Gastrocnemius medialis (tissue), 4 donors: ENCODE measurements around the gene SLC6A8. TPM values are rescaled to one million over a fixed set of nuclear protein-coding genes. Genes with fewer than 3 reads are reported as not detected.

ENCODE experiments used
- ATAC-seq, 2 donors: fragments of 150-250 bp; one replicate each; pipeline ENCODE4 v1.9.1; 2016
- DNase-seq, 2 donors: peaks; one replicate each; pipeline ENCODE4 v3.0.0-alpha.2; 2019
- H3K27ac ChIP-seq, 4 donors: fragments of 200-600 bp; sonication (generic); 1 replicate in 1 of 4; 2 replicates in 3 of 4; pipeline ENCODE4 v1.5.1; 2016 to 2018; ENCODE audit warnings: mild to moderate bottlenecking in 2 of 4, moderate library complexity in 1 of 4
- H3K27me3 ChIP-seq, 3 donors: fragments of 200-600 bp; sonication (generic) in 2 of 3; 1 replicate in 1 of 3; 2 replicates in 2 of 3; pipeline versions ENCODE4 v1.5.1 to v1.6.0; 2016 to 2019; ENCODE audit warnings: mild to moderate bottlenecking in 1 of 3, moderate library complexity in 1 of 3
- H3K36me3 ChIP-seq, 2 donors: fragments of 200-600 bp; sonication (generic) in 1 of 2; one replicate each; pipeline ENCODE4 v1.5.1; 2017 to 2018
- H3K4me1 ChIP-seq, 2 donors: fragments of 200-600 bp; sonication (generic) in 1 of 2; one replicate each; pipeline ENCODE4 v1.5.1; 2016 to 2017; ENCODE audit warnings: mild to moderate bottlenecking in 2 of 2
- H3K4me3 ChIP-seq, 4 donors: fragments of 200-600 bp; sonication (generic) in 3 of 4; 1 replicate in 1 of 4; 2 replicates in 3 of 4; pipeline ENCODE4 v1.5.1; 2016 to 2019; ENCODE audit warnings: mild to moderate bottlenecking in 2 of 4
- H3K9me3 ChIP-seq, 3 donors: fragments of 200-600 bp; sonication (generic) in 2 of 3; 1 replicate in 1 of 3; 2 replicates in 2 of 3; pipeline ENCODE4 v1.5.1; 2016 to 2019
- CTCF ChIP-seq, 5 experiments: fragments of 450-650 bp in 3 of 5; fragments of 200-600 bp in 2 of 5; sonication (generic) in 2 of 5; IDR thresholded peaks in 4 of 5; conservative IDR thresholded peaks in 1 of 5; 1 replicate in 4 of 5; 2 replicates in 1 of 5; pipeline ENCODE4 v1.5.1; 2016 to 2019; ENCODE audit warnings: antibody characterized with exemption in 5 of 5, mild to moderate bottlenecking in 3 of 5, moderate library complexity in 3 of 5
- POLR2A ChIP-seq, 2 donors: fragments of 450-650 bp; IDR thresholded peaks; one replicate each; pipeline ENCODE4 v1.6.1; 2017; ENCODE audit warnings: antibody characterized with exemption in 2 of 2, mild to moderate bottlenecking in 2 of 2, moderate library complexity in 2 of 2
- in situ Hi-C, 4 donors: fragments of 200-750 bp; cut with MboI; loops; one replicate each; pipeline versions ENCODE4 v1.15.0 to v1.8.0; 2017; ENCODE audit warnings: low sequenced_read_pairs in 4 of 4
- intact Hi-C: fragments of 100-400 bp; cut with DNase I; formaldehyde crosslinking; loops from one replicate; pipeline ENCODE4 v1.15.1; 2023; ENCODE audit warnings: low total_unique reads
- total RNA-seq, 4 donors: library from RNA; depleted of rRNA; stranded (reverse); fragments of >200 nt; gene quantifications; one replicate each; pipeline versions ENCODE4 v1.1.0 to v1.2.3, GENCODE V29; 2016

The SLC6A8 gene
- total RNA-seq, 4 donors from 2014 or later: 40.1 to 78.1 (median 45.0) TPM

GRCh38 chrX:153685751-153686696 lies 1.7 kb upstream of the SLC6A8 start:
- intact Hi-C loops (loop anchor here (5.0 to 10.0 kb wide), 2 partner anchors 36 to 109 kb away; partner anchors contain the start of genes ABCD1, BCAP31, IDH3G and SSR4), in situ Hi-C loops (no loop called here)
- TF ChIP-seq POLR2A (IDR thresholded peaks at IDR 0.05) (no peak), CTCF (IDR thresholded peaks at IDR 0.05 in 4 of 5, conservative IDR thresholded peaks at IDR 0.05 in 1 of 5) (no peak)
- Histone ChIP-seq H3K27me3 (no peaks in the 10 kb centered on the region), H3K9me3 (no peaks in the 10 kb centered on the region), H3K4me1 (peaks cover 0 to 22% of the 10 kb centered on the region in 2 donors), H3K4me3 (no peak overlapping the region), H3K27ac (no peak overlapping the region), H3K36me3 (no peaks in the 10 kb centered on the region)
- ATAC-seq: no peak
- DNase-seq: peak in 1 of 2 donors; percentile 13

GRCh38 chrX:153686711-153687110 lies 1.0 kb upstream of the SLC6A8 start:
- TF ChIP-seq POLR2A (IDR thresholded peaks at IDR 0.05): no peak
- TF ChIP-seq CTCF (IDR thresholded peaks at IDR 0.05 in 4 of 5, conservative IDR thresholded peaks at IDR 0.05 in 1 of 5): no peak
- intact Hi-C loops (loop anchor here (1.0 to 10.0 kb wide), 3 partner anchors 22 to 108 kb away; partner anchors contain the start of genes ABCD1, BCAP31, IDH3G and SSR4), in situ Hi-C loops (no loop called here)
- DNase-seq (no peak), ATAC-seq (no peak)
- Histone ChIP-seq H3K27me3 (no peaks in the 10 kb centered on the region), H3K9me3 (no peaks in the 10 kb centered on the region), H3K4me1 (peaks cover 0 to 22% of the 10 kb centered on the region in 2 donors), H3K27ac (peak overlapping the region in 2 of 4 donors; percentile 78 to 79), H3K4me3 (no peak overlapping the region), H3K36me3 (no peaks in the 10 kb centered on the region)

- in situ Hi-C loops: no loop called here
- ATAC-seq: peak in 1 of 2 donors; percentile 2
- Histone ChIP-seq H3K4me1 (peaks cover 0 to 33% of the 10 kb centered on the region in 2 donors), H3K27me3 (no peaks in the 10 kb centered on the region), H3K9me3 (no peaks in the 10 kb centered on the region), H3K27ac (no peak overlapping the region), H3K4me3 (peak overlapping the region in 1 of 4 donors; percentile 56), H3K36me3 (no peaks in the 10 kb centered on the region)
- DNase-seq: no peak
- intact Hi-C loops: loop anchor here (5.0 to 10.0 kb wide), 2 partner anchors 34 to 107 kb away; partner anchors contain the start of genes ABCD1, BCAP31, IDH3G and SSR4
- TF ChIP-seq CTCF (IDR thresholded peaks at IDR 0.05 in 4 of 5, conservative IDR thresholded peaks at IDR 0.05 in 1 of 5): no peak
- no peak for TF ChIP-seq POLR2A (IDR thresholded peaks at IDR 0.05)
These were observed 345 bp downstream of the SLC6A8 start for GRCh38 chrX:153688071-153688470.

GRCh38 chrX:153688506-153688905 lies 780 bp downstream of the SLC6A8 start:
- DNase-seq: no peak
- peaks cover 0 to 35% of the 10 kb centered on the region in 2 donors for H3K4me1 ChIP-seq
- peak overlapping the region; percentile 85 to 91 (median 88) for H3K27ac ChIP-seq
- H3K9me3 ChIP-seq: no peaks in the 10 kb centered on the region
- no peak for ATAC-seq
- TF ChIP-seq POLR2A (IDR thresholded peaks at IDR 0.05) (no peak), CTCF (IDR thresholded peaks at IDR 0.05 in 4 of 5, conservative IDR thresholded peaks at IDR 0.05 in 1 of 5) (no peak)
- H3K36me3 ChIP-seq: no peaks in the 10 kb centered on the region
- H3K27me3 ChIP-seq: no peaks in the 10 kb centered on the region
- intact Hi-C loops: loop anchor here (5.0 to 10.0 kb wide), 2 partner anchors 34 to 106 kb away; partner anchors contain the start of genes ABCD1, BCAP31, IDH3G and SSR4
- in situ Hi-C loops: no loop called here
- peak overlapping the region; percentile 38 to 56 (median 49) for H3K4me3 ChIP-seq
